Activated CD8-positive, alpha-beta T cell treated with anti-CD3 and anti-CD28 coated beads for 36 hours (primary cell): ENCODE data around the gene FFAR1. TPM values are rescaled to one million over a fixed set of nuclear protein-coding genes. Genes with fewer than 3 reads are reported as not detected.

Experiments used
- ATAC-seq: fragments of 200-7000 bp; cut with Tn5 transposase; one replicate; pipeline ENCODE4 v1.10.0; 2021; ENCODE audit warnings: mild to moderate bottlenecking, moderate library complexity
- CTCF ChIA-PET: fragments of 350-600 bp; sonication (Branson Sonifier 250); formaldehyde crosslinking; loops from one replicate; lab custom pipeline; 2021; ENCODE audit warnings: antibody characterized with exemption; lab: Charles Lee
- POLR2A ChIA-PET: fragments of 350-600 bp; sonication (Branson Sonifier 250); formaldehyde crosslinking; loops from one replicate; lab custom pipeline; 2021; ENCODE audit warnings: antibody characterized with exemption; lab: Charles Lee
- DNase-seq: peaks from one replicate; pipeline ENCODE4 v3.0.0-alpha.2; 2020
- H3K27ac Mint-ChIP-seq: one replicate; pipeline ENCODE4 v1.8.0; 2021; ENCODE audit warnings: mild to moderate bottlenecking, mixed read lengths
- H3K27me3 Mint-ChIP-seq: one replicate; pipeline ENCODE4 v1.8.0; 2021; ENCODE audit warnings: mixed read lengths
- H3K36me3 Mint-ChIP-seq: one replicate; pipeline ENCODE4 v1.8.0; 2021; ENCODE audit warnings: low read depth, mixed read lengths
- H3K4me1 Mint-ChIP-seq: one replicate; pipeline ENCODE4 v1.8.0; 2021; ENCODE audit warnings: low read depth, mixed read lengths
- H3K4me3 Mint-ChIP-seq: one replicate; pipeline ENCODE4 v1.8.0; 2021; ENCODE audit warnings: mild to moderate bottlenecking, moderate library complexity, mixed read lengths
- H3K9me3 Mint-ChIP-seq: one replicate; pipeline ENCODE4 v1.8.0; 2021; ENCODE audit warnings: mixed read lengths
- CTCF ChIP-seq: fragments of 200-600 bp; IDR thresholded peaks from one replicate; pipeline ENCODE4 v1.8.0; 2022; ENCODE audit warnings: antibody characterized with exemption, mild to moderate bottlenecking
- intact Hi-C: fragments of 100-400 bp; cut with micrococcal nuclease; formaldehyde crosslinking; loops from one replicate; pipeline ENCODE4 v1.10.0; 2022
- total RNA-seq, 2 experiments: library from RNA; stranded (reverse); gene quantifications; one replicate each; pipeline ENCODE4 v1.2.3, GENCODE V29; 2021

FFAR1 gene
- total RNA-seq, 2 experiments from 2014 or later, result not detected

GRCh38 chr19:35309481-35310279, 38.0 kb upstream of the FFAR1 start:
- Mint-ChIP-seq H3K9me3 (no peaks in the 10 kb centered on the region), H3K27me3 (no peaks in the 10 kb centered on the region), H3K4me1 (no peaks in the 10 kb centered on the region), H3K27ac (no peak overlapping the region), H3K36me3 (no peaks in the 10 kb centered on the region), H3K4me3 (no peak overlapping the region)
- TF ChIP-seq CTCF, result no peak
- DNase-seq, result no peak
- ATAC-seq, result no peak
- intact Hi-C loops, result no loop called here
- ChIA-PET CTCF (no interaction called here), POLR2A (no interaction called here)

DNA sequence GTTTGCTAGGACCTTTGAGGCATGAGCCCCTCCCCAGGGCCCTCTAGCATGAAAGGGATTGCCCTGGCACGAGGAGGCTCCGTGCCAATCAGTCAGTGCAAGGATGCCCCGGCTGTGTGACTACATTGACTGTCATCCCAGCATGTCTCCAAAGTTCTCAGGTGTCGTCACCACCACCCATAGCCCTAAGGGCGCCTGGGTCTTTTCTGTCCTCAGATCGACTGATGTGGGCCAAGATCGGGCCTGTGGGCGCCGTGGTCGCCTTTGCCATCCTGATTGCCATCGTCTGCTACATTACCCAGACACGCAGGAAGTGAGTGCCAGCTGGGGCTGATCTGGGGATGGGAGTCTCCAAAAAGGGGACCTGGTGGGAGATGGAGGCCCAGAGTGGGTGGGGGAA, 37.4 kb upstream of the FFAR1 start:
- intact Hi-C loops, result no loop called here
- no peaks in the 10 kb centered on the region for H3K4me1 Mint-ChIP-seq
- no peak for TF ChIP-seq CTCF
- ATAC-seq (peak; percentile 37), DNase-seq (peak; percentile 20)
- no peaks in the 10 kb centered on the region for H3K27me3 Mint-ChIP-seq
- ChIA-PET POLR2A (no interaction called here), CTCF (no interaction called here)
- no peak overlapping the region for H3K27ac Mint-ChIP-seq
- no peaks in the 10 kb centered on the region for H3K36me3 Mint-ChIP-seq
- H3K4me3 Mint-ChIP-seq, result no peak overlapping the region
- no peaks in the 10 kb centered on the region for H3K9me3 Mint-ChIP-seq

DNA sequence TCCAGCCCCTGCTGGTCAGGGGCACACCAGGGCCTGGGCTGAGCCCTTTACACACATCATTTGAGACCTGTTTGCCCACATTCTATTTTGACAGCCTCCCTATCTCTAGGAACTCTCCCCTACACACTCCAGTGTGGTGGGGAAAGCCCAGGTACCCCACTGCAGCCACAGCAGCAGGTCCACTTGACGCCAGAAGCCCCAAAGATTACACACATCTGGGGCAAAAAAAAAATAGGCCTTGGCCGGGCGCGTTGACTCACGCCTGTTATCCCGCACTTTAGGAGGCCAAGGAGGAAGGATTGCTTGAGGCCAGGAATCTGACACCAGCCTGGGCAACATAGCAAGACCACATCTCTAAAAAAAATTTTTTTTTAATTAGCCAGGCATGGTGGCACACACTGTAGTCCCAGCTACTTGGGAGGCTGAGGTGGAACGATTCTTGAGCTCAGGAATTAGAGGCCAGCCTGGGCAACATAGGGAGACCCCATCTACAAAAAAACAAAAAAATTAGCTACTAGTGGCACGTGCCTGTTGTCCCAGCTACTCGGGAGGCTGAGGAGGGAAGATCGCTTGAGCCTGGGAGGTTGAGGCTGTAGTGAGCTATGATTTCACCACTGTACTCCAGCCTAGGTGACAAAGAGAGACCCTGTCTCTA, 36.8 kb upstream of the FFAR1 start:
- H3K36me3 Mint-ChIP-seq, result no peaks in the 10 kb centered on the region
- DNase-seq (no peak), ATAC-seq (no peak)
- no peak overlapping the region for H3K4me3 Mint-ChIP-seq
- H3K27ac Mint-ChIP-seq, result no peak overlapping the region
- no peaks in the 10 kb centered on the region for H3K27me3 Mint-ChIP-seq
- H3K9me3 Mint-ChIP-seq, result no peaks in the 10 kb centered on the region
- ChIA-PET POLR2A (no interaction called here), CTCF (interaction anchor here (1.4 kb wide), 1 partner anchor 184 kb away, joined by 4 read pairs; no protein-coding TSS in a partner anchor)
- intact Hi-C loops, result no loop called here
- TF ChIP-seq CTCF, result no peak
- H3K4me1 Mint-ChIP-seq, result no peaks in the 10 kb centered on the region

GRCh38 chr19:35311901-35312665, 35.6 kb upstream of the FFAR1 start:
- H3K9me3 Mint-ChIP-seq, result no peaks in the 10 kb centered on the region
- intact Hi-C loops, result no loop called here
- POLR2A ChIA-PET, result no interaction called here

More at GRCh38 chr19:35311901-35312665, 35.6 kb upstream of the FFAR1 start:
- no peak for TF ChIP-seq CTCF
- Mint-ChIP-seq H3K36me3 (no peaks in the 10 kb centered on the region), H3K27ac (no peak overlapping the region), H3K4me3 (no peak overlapping the region), H3K27me3 (no peaks in the 10 kb centered on the region), H3K4me1 (no peaks in the 10 kb centered on the region)
- no peak for DNase-seq
- no peak for ATAC-seq
- CTCF ChIA-PET, result interaction anchor here (1.4 kb wide), 1 partner anchor 183 kb away, joined by 4 read pairs; no protein-coding TSS in a partner anchor
